Vagina (tissue), 2 donors: Measurements from ENCODE around the gene CD36. TPM values are rescaled to one million over a fixed set of nuclear protein-coding genes. Genes with fewer than 3 reads are reported as not detected.
"Not testable (repeated sequence)": the region's sequence is repeated elsewhere in the genome, so short reads cannot be mapped to it uniquely, and the experiment has no call there.

Source experiments
- DNase-seq, 2 donors: peaks; one replicate each; pipeline ENCODE4 v3.0.0-alpha.2; 2017; ENCODE audit errors: extremely low spot score in 2 of 2
- H3K27ac ChIP-seq: fragments of 200-600 bp; sonication (generic); one replicate; pipeline ENCODE4 v1.5.1; 2019
- H3K27me3 ChIP-seq: fragments of 200-600 bp; sonication (generic); one replicate; pipeline ENCODE4 v1.5.1; 2019
- H3K36me3 ChIP-seq, 2 donors: fragments of 200-600 bp; sonication (generic); one replicate each; pipeline ENCODE4 v1.5.1; 2017 to 2019
- H3K4me1 ChIP-seq: fragments of 200-600 bp; sonication (generic); one replicate; pipeline ENCODE4 v1.5.1; 2019
- H3K4me3 ChIP-seq, 2 donors: fragments of 200-600 bp; sonication (generic); 1 replicate in 1 of 2; 2 replicates in 1 of 2; pipeline ENCODE4 v1.5.1; 2016 to 2019
- H3K9me3 ChIP-seq: fragments of 200-600 bp; sonication (generic); one replicate; pipeline ENCODE4 v1.5.1; 2019
- CTCF ChIP-seq, 3 experiments: fragments of 450-650 bp in 2 of 3; fragments of 200-600 bp in 1 of 3; sonication (generic) in 1 of 3; IDR thresholded peaks; one replicate each; pipeline ENCODE4 v1.5.1; 2017 to 2019; ENCODE audit warnings: antibody characterized with exemption in 3 of 3, mild to moderate bottlenecking in 2 of 3, moderate library complexity in 2 of 3
- POLR2A ChIP-seq, 2 donors: fragments of 450-650 bp; IDR thresholded peaks; one replicate each; pipeline ENCODE4 v1.6.1; 2017; ENCODE audit warnings: antibody characterized with exemption in 2 of 2, mild to moderate bottlenecking in 2 of 2, moderate library complexity in 2 of 2
- POLR2AphosphoS5 ChIP-seq, 2 donors: sonication (generic); formaldehyde crosslinking; IDR thresholded peaks; one replicate each; pipeline ENCODE4 v1.9.0; 2017; ENCODE audit warnings: antibody characterized with exemption in 2 of 2, mild to moderate bottlenecking in 2 of 2, low read depth in 1 of 2; ENCODE audit not compliant: insufficient read depth in 1 of 2
- intact Hi-C: fragments of 100-400 bp; cut with DNase I; formaldehyde crosslinking; loops from one replicate; pipeline ENCODE4 v1.15.1; 2023
- total RNA-seq: library from RNA; depleted of rRNA; stranded (reverse); fragments of >200 nt; gene quantifications from one replicate; pipeline ENCODE4 v1.2.3, GENCODE V29; 2016

The CD36 gene
- total RNA-seq, 1 donor from 2014 or later: 102 TPM

GRCh38 chr7:80661729-80662128 is 23.3 kb downstream of the CD36 start:
- no peaks in the 10 kb centered on the region for H3K27me3 ChIP-seq
- intact Hi-C loops: no loop called here
- H3K4me1 ChIP-seq: no peaks in the 10 kb centered on the region
- TF ChIP-seq POLR2AphosphoS5 (IDR thresholded peaks at IDR 0.05; ENCODE audit: insufficient read depth in 1 of 2, low read depth in 1 of 2) (no peak), POLR2A (IDR thresholded peaks at IDR 0.05) (no peak), CTCF (IDR thresholded peaks at IDR 0.05) (no peak)
- H3K27ac ChIP-seq: no peak overlapping the region
- H3K9me3 ChIP-seq: no peaks in the 10 kb centered on the region
- no peak for DNase-seq
- no peak overlapping the region for H3K4me3 ChIP-seq
- no peaks in the 10 kb centered on the region for H3K36me3 ChIP-seq

GRCh38 chr7:80662252-80662651 is 23.8 kb downstream of the CD36 start:
- Histone ChIP-seq H3K27me3 (no peaks in the 10 kb centered on the region), H3K9me3 (no peaks in the 10 kb centered on the region), H3K27ac (no peak overlapping the region), H3K36me3 (no peaks in the 10 kb centered on the region), H3K4me1 (no peaks in the 10 kb centered on the region), H3K4me3 (no peak overlapping the region)
- intact Hi-C loops: no loop called here
- no peak for DNase-seq
- TF ChIP-seq POLR2A (IDR thresholded peaks at IDR 0.05): no peak
- TF ChIP-seq CTCF (IDR thresholded peaks at IDR 0.05): no peak
- TF ChIP-seq POLR2AphosphoS5 (IDR thresholded peaks at IDR 0.05; ENCODE audit: insufficient read depth in 1 of 2, low read depth in 1 of 2): no peak

- TF ChIP-seq CTCF (IDR thresholded peaks at IDR 0.05) (no peak), POLR2A (IDR thresholded peaks at IDR 0.05) (no peak), POLR2AphosphoS5 (IDR thresholded peaks at IDR 0.05; ENCODE audit: insufficient read depth in 1 of 2, low read depth in 1 of 2) (no peak)
- no peak for DNase-seq
- intact Hi-C loops: no loop called here
Measured at GRCh38 chr7:80665526-80665925, 27.1 kb downstream of the CD36 start.

GRCh38 chr7:80666376-80666775 is 27.9 kb downstream of the CD36 start:
- H3K9me3 ChIP-seq: no peaks in the 10 kb centered on the region
- no peak for TF ChIP-seq POLR2A (IDR thresholded peaks at IDR 0.05)
- TF ChIP-seq CTCF (IDR thresholded peaks at IDR 0.05): no peak
- no peak for TF ChIP-seq POLR2AphosphoS5 (IDR thresholded peaks at IDR 0.05; ENCODE audit: insufficient read depth in 1 of 2, low read depth in 1 of 2)
- H3K36me3 ChIP-seq: no peaks in the 10 kb centered on the region
- intact Hi-C loops: no loop called here
- no peak overlapping the region for H3K27ac ChIP-seq
- no peak for DNase-seq
- no peaks in the 10 kb centered on the region for H3K4me1 ChIP-seq
- no peak overlapping the region for H3K4me3 ChIP-seq
- no peaks in the 10 kb centered on the region for H3K27me3 ChIP-seq

More at GRCh38 chr7:80665526-80665925, 27.1 kb downstream of the CD36 start:
- no peak overlapping the region for H3K4me3 ChIP-seq
- H3K27ac ChIP-seq: no peak overlapping the region
- no peaks in the 10 kb centered on the region for H3K36me3 ChIP-seq
- no peaks in the 10 kb centered on the region for H3K9me3 ChIP-seq
- H3K27me3 ChIP-seq: no peaks in the 10 kb centered on the region
- H3K4me1 ChIP-seq: no peaks in the 10 kb centered on the region

- H3K36me3 ChIP-seq, H3K4me1 ChIP-seq, H3K4me3 ChIP-seq, H3K27me3 ChIP-seq, intact Hi-C loops, H3K9me3 ChIP-seq, DNase-seq, H3K27ac ChIP-seq: not testable (repeated sequence)
Measured at GRCh38 chr7:80669367-80669766, 30.9 kb downstream of the CD36 start.

GRCh38 chr7:80671744-80672143 is 33.3 kb downstream of the CD36 start:
- no peak for TF ChIP-seq POLR2AphosphoS5 (IDR thresholded peaks at IDR 0.05; ENCODE audit: insufficient read depth in 1 of 2, low read depth in 1 of 2)
- Histone ChIP-seq H3K27ac (no peak overlapping the region), H3K27me3 (no peaks in the 10 kb centered on the region), H3K36me3 (no peaks in the 10 kb centered on the region), H3K4me3 (no peak overlapping the region), H3K9me3 (no peaks in the 10 kb centered on the region), H3K4me1 (no peaks in the 10 kb centered on the region)
- intact Hi-C loops: no loop called here
- DNase-seq: no peak
